Right atrium auricular region (tissue), 2 donors: Measurements from ENCODE around the gene GTPBP6. TPM values are rescaled to one million over a fixed set of nuclear protein-coding genes. Genes with fewer than 3 reads are reported as not detected.
"Not testable (repeated sequence)": the region's sequence is repeated elsewhere in the genome, so short reads cannot be mapped to it uniquely, and the experiment has no call there.

Experiments used
- DNase-seq: peaks from one replicate; pipeline ENCODE4 v3.0.0-alpha.2; 2019; ENCODE audit warnings: low spot score
- H3K27ac ChIP-seq, 2 donors: fragments of 200-600 bp; sonication (generic); 1 replicate in 1 of 2; 2 replicates in 1 of 2; pipeline ENCODE4 v1.5.1; 2016 to 2019
- H3K27me3 ChIP-seq, 2 donors: fragments of 200-600 bp; sonication (generic); one replicate each; pipeline versions ENCODE4 v1.5.1 to v1.6.0; 2017 to 2019
- H3K36me3 ChIP-seq: fragments of 200-600 bp; sonication (generic); one replicate; pipeline ENCODE4 v1.5.1; 2016
- H3K4me1 ChIP-seq, 2 donors: fragments of 200-600 bp; sonication (generic); one replicate each; pipeline versions ENCODE4 v1.5.1 to v1.6.0; 2017 to 2019
- H3K4me3 ChIP-seq, 2 donors: fragments of 200-600 bp; sonication (generic); 1 replicate in 1 of 2; 2 replicates in 1 of 2; pipeline ENCODE4 v1.5.1; 2017 to 2019; ENCODE audit warnings: mild to moderate bottlenecking in 1 of 2, moderate library complexity in 1 of 2
- H3K9me3 ChIP-seq, 2 donors: fragments of 200-600 bp; sonication (generic); one replicate each; pipeline ENCODE4 v1.5.1; 2019
- total RNA-seq, 2 donors: library from RNA; depleted of rRNA; stranded (reverse); fragments of >200 nt; gene quantifications; one replicate each; pipeline ENCODE4 v1.1.0, GENCODE V29; 2016
- TF ChIP-seq, protein P1 (sequence below), 2 donors: fragments of 200-600 bp; sonication (generic); IDR thresholded peaks; one replicate each; pipeline ENCODE4 v1.5.1; 2019; ENCODE audit warnings: antibody characterized with exemption in 2 of 2

GTPBP6 gene
- total RNA-seq, 2 donors from 2014 or later: 44.6 to 52.1 TPM

DNA sequence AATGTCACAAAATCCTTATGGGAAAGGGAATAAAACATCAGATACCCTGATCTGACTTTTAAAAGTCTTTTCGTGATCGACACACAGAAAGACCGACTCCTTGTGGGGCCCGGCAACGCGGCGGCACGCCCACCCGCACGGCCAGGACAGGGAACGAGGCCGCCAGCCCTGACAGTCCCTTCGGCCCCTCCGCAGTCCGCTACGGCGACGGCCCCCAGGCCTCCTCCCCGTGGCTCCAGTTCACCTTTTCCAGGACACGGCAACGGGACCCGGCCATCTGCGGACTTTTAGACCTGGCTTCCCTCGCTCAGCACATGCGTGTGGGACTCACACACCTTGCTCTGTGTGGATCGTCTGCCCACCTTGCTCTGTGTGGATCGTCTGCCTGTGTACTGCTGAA is 33.6 kb upstream of the GTPBP6 start:
- no peaks in the 10 kb centered on the region for H3K27me3 ChIP-seq
- TF ChIP-seq, protein P1, sequence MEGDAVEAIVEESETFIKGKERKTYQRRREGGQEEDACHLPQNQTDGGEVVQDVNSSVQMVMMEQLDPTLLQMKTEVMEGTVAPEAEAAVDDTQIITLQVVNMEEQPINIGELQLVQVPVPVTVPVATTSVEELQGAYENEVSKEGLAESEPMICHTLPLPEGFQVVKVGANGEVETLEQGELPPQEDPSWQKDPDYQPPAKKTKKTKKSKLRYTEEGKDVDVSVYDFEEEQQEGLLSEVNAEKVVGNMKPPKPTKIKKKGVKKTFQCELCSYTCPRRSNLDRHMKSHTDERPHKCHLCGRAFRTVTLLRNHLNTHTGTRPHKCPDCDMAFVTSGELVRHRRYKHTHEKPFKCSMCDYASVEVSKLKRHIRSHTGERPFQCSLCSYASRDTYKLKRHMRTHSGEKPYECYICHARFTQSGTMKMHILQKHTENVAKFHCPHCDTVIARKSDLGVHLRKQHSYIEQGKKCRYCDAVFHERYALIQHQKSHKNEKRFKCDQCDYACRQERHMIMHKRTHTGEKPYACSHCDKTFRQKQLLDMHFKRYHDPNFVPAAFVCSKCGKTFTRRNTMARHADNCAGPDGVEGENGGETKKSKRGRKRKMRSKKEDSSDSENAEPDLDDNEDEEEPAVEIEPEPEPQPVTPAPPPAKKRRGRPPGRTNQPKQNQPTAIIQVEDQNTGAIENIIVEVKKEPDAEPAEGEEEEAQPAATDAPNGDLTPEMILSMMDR (IDR thresholded peaks at IDR 0.05): no peak
- DNase-seq: no peak

DNA sequence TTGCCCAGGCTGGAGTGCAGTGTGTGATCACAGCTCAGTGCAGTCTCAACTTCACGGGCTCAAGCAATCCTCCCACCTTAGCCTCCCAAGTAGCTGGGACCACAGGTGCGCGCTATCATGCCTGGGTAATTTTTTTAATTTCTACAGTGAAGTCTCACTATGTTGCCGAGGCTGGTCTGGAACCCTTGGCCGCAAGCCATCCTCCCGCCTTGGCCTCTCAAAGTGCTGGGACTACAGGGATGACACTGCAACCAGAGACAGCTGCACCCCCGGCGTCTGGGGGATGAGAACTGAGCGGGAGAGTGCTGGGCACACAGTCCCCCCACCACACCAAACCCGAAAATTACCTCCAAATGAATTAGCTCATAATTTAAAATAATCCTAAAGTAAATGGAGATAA is 33.1 kb upstream of the GTPBP6 start:
- Histone ChIP-seq H3K4me3 (no peak overlapping the region), H3K9me3 (no peaks in the 10 kb centered on the region), H3K36me3 (no peaks in the 10 kb centered on the region), H3K4me1 (peaks cover 0 to 9% of the 10 kb centered on the region in 2 donors), H3K27me3 (no peaks in the 10 kb centered on the region), H3K27ac (no peak overlapping the region)
- TF ChIP-seq, protein P1 (IDR thresholded peaks at IDR 0.05): no peak
- no peak for DNase-seq

More for the DNA sequence above, 33.6 kb upstream of the GTPBP6 start:
- Histone ChIP-seq H3K4me1 (peaks cover 0 to 9% of the 10 kb centered on the region in 2 donors), H3K9me3 (no peaks in the 10 kb centered on the region), H3K4me3 (no peak overlapping the region), H3K27ac (no peak overlapping the region), H3K36me3 (no peaks in the 10 kb centered on the region)

DNA sequence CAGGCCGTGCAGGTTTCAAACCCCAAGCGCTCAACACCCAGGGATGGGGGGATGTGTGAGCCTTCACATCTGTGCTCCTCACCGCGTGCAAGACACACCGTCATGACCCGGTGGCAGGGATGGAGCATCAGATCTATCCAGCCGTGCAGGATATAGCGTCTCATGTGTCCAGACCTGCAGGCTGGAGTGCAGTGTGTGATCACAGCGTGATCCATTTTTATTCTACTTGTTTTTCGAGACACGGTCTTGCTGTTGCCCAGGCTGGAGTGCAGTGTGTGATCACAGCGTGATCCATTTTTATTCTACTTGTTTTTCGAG is 32.7 kb upstream of the GTPBP6 start:
- H3K4me3 ChIP-seq, H3K27ac ChIP-seq, DNase-seq, H3K27me3 ChIP-seq, H3K36me3 ChIP-seq, H3K4me1 ChIP-seq, H3K9me3 ChIP-seq: not testable (repeated sequence)

DNA sequence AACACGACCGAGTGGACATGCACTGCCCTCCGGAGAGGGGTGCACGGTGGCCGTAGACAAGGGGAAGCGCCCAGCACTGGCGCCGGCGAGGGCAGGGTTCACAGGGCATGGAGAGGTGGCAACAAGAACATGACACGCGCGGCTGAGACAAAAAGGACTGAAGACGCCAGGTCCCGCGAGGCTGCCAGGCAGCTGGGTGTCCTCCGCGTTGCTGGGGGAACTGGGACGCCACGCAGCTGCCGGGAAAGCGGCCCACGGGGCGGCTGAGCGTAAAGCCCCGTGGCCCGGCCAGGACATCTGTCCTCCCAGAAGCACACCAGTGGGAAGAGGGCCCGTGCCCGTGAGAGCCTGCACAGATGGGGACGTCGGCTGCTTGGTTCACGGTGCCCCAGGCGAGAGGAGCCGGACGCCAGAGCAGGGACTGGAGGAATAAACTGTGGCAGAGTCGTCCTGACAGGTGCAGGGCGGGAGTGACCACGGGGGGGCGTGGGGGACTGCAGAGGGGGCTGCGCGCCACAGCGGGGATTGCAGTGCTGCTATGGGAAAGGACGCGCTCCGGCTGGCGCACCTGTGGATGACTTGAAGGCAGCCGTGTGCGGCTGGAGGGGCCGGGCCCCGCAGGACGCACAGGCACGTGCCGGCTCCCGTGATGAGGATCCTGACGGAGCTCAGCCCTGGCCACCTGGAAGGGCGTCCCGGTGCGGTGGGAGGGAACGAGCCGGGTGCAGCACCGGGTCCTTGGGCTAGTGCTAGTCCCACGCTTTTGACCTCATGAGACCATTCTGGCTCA is 32.1 kb upstream of the GTPBP6 start:
- Histone ChIP-seq H3K36me3 (no peaks in the 10 kb centered on the region), H3K27me3 (no peaks in the 10 kb centered on the region), H3K9me3 (no peaks in the 10 kb centered on the region), H3K4me1 (peaks cover 0 to 9% of the 10 kb centered on the region in 2 donors), H3K27ac (peak overlapping the region in 1 of 2 donors; percentile 78), H3K4me3 (no peak overlapping the region)
- DNase-seq: no peak
- TF ChIP-seq, protein P1 (IDR thresholded peaks at IDR 0.05): no peak

DNA sequence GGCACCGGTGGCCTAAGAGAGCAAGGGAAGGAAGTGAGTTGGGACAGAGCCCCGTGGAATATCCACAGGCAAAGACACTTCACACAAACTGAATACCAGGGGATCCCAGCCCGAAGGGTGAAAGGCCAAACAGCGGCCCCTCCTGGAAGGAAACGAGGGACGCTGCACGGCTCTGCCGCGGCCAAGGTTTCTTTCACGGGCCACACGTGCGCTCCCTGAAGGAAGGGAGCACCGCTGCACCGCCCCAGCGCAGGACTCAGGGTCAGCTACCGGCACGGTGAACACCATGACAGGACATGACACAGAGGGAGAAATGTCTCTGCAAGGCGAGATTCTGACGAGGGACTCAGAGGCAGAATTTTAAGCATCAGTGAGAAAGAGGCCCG is 31.5 kb upstream of the GTPBP6 start:
- Histone ChIP-seq H3K27ac (peak overlapping the region in 1 of 2 donors; percentile 78), H3K9me3 (no peaks in the 10 kb centered on the region), H3K4me1 (peaks cover 0 to 9% of the 10 kb centered on the region in 2 donors), H3K4me3 (no peak overlapping the region), H3K36me3 (peaks cover 2% of the 10 kb centered on the region), H3K27me3 (no peaks in the 10 kb centered on the region)
- TF ChIP-seq, protein P1 (IDR thresholded peaks at IDR 0.05): no peak
- no peak for DNase-seq

DNA sequence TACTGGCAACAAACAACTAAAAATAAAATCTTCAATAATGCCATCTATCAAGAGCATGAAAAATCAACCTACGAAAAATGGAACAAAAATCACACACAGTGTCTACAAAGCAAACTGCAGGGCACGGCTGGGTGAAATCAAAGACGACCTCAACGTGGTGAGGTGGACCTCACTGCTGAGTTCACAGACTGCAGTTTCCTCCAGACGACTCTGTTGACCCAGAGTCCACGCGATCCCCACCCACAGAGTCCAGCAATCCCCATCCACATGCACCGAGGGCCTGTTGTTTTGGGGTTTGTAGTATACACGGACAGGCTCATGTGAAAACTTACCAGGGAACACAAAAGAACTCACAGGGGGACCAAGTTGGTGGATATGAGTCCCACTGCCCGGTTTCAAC is 31.1 kb upstream of the GTPBP6 start:
- H3K27me3 ChIP-seq: no peaks in the 10 kb centered on the region
- H3K4me1 ChIP-seq: peaks cover 0 to 9% of the 10 kb centered on the region in 2 donors
- peak overlapping the region; percentile 72 to 78 for H3K27ac ChIP-seq
- no peaks in the 10 kb centered on the region for H3K9me3 ChIP-seq
- no peak for DNase-seq
- H3K36me3 ChIP-seq: peaks cover 6% of the 10 kb centered on the region
- no peak overlapping the region for H3K4me3 ChIP-seq
- TF ChIP-seq, protein P1 (IDR thresholded peaks at IDR 0.05): no peak
